RWPE2 (cell line): ENCODE results near the gene SLC7A9.

Experiments used
- ATAC-seq: fragments of 200-7000 bp; cut with Tn5 transposase; 3 replicates; pipeline ENCODE4 v1.9.1; 2021; ENCODE audit warnings: low read depth
- DNase-seq: peaks from one replicate; pipeline ENCODE4 v3.0.0-alpha.2; 2020; ENCODE audit warnings: low spot score
- H3K27ac ChIP-seq: fragments of 450-650 bp; 2 replicates; pipeline ENCODE4 v1.5.1; 2017; ENCODE audit warnings: mild to moderate bottlenecking; ENCODE audit not compliant: poor library complexity, severe bottlenecking
- H3K27me3 ChIP-seq: fragments of 250-450 bp; sonication (Bioruptor Pico); 2 replicates; pipeline ENCODE4 v1.5.1; 2021; ENCODE audit warnings: mild to moderate bottlenecking, moderate library complexity; ENCODE audit not compliant: insufficient read depth, poor library complexity, severe bottlenecking
- H3K36me3 ChIP-seq: fragments of 250-450 bp; sonication (Bioruptor Pico); 2 replicates; pipeline ENCODE4 v1.5.1; 2020; ENCODE audit warnings: low read depth, mild to moderate bottlenecking, moderate library complexity
- H3K4me1 ChIP-seq: fragments of 250-450 bp; sonication (Bioruptor Pico); 2 replicates; pipeline ENCODE4 v1.5.1; 2021; ENCODE audit warnings: mild to moderate bottlenecking, moderate library complexity; ENCODE audit not compliant: insufficient read depth, poor library complexity, severe bottlenecking
- H3K4me3 ChIP-seq: fragments of 250-450 bp; sonication (Bioruptor Pico); 2 replicates; pipeline ENCODE4 v1.5.1; 2021; ENCODE audit warnings: mild to moderate bottlenecking, moderate library complexity; ENCODE audit not compliant: severe bottlenecking
- H3K9me3 ChIP-seq: fragments of 250-450 bp; sonication (Bioruptor Pico); 2 replicates; pipeline ENCODE4 v1.5.1; 2021; ENCODE audit warnings: mild to moderate bottlenecking, moderate library complexity; ENCODE audit not compliant: severe bottlenecking
- CTCF ChIP-seq: fragments of 450-650 bp; IDR thresholded peaks from one replicate; pipeline ENCODE4 v1.5.1; 2017; ENCODE audit warnings: mild to moderate bottlenecking, moderate library complexity; ENCODE audit not compliant: poor library complexity, severe bottlenecking

SLC7A9 gene

GRCh38 chr19:32824916-32825608 lies 44.5 kb downstream of the SLC7A9 start:
- DNase-seq (no peak), ATAC-seq (no peak)
- no peak overlapping the region for H3K4me3 ChIP-seq

GRCh38 chr19:32824191-32824751 lies 45.3 kb downstream of the SLC7A9 start:
- no peaks in the 10 kb centered on the region for H3K27me3 ChIP-seq
- no peaks in the 10 kb centered on the region for H3K9me3 ChIP-seq
- ATAC-seq (no peak; the same call in 2 of the 3 replicates), DNase-seq (no peak)
- no peaks in the 10 kb centered on the region for H3K4me1 ChIP-seq
- no peak overlapping the region for H3K4me3 ChIP-seq
- H3K36me3 ChIP-seq, result no peaks in the 10 kb centered on the region
- TF ChIP-seq CTCF, result no peak
- H3K27ac ChIP-seq, result no peak overlapping the region

More at GRCh38 chr19:32824916-32825608, 44.5 kb downstream of the SLC7A9 start:
- no peak for TF ChIP-seq CTCF
- H3K27me3 ChIP-seq, result no peaks in the 10 kb centered on the region
- no peak overlapping the region for H3K27ac ChIP-seq
- H3K4me1 ChIP-seq, result no peaks in the 10 kb centered on the region
- no peaks in the 10 kb centered on the region for H3K9me3 ChIP-seq
- no peaks in the 10 kb centered on the region for H3K36me3 ChIP-seq

- H3K27me3 ChIP-seq, result no peaks in the 10 kb centered on the region
- H3K27ac ChIP-seq, result no peak overlapping the region
- H3K36me3 ChIP-seq, result no peaks in the 10 kb centered on the region
- no peaks in the 10 kb centered on the region for H3K9me3 ChIP-seq
- DNase-seq (no peak), ATAC-seq (no peak)
- TF ChIP-seq CTCF, result no peak
- H3K4me3 ChIP-seq, result no peak overlapping the region
- no peaks in the 10 kb centered on the region for H3K4me1 ChIP-seq
Observed at GRCh38 chr19:32823747-32824102, 45.8 kb downstream of the SLC7A9 start.

GRCh38 chr19:32822916-32823746 lies 46.4 kb downstream of the SLC7A9 start:
- no peaks in the 10 kb centered on the region for H3K36me3 ChIP-seq

More at GRCh38 chr19:32822916-32823746, 46.4 kb downstream of the SLC7A9 start:
- no peak overlapping the region for H3K4me3 ChIP-seq
- ATAC-seq, result no peak
- no peaks in the 10 kb centered on the region for H3K27me3 ChIP-seq
- no peaks in the 10 kb centered on the region for H3K4me1 ChIP-seq
- DNase-seq, result no peak
- no peak for TF ChIP-seq CTCF
- H3K27ac ChIP-seq, result no peak overlapping the region
- no peaks in the 10 kb centered on the region for H3K9me3 ChIP-seq
